HG02840 (cell line): ENCODE results near the gene CD300LG.

Experiments used
- ATAC-seq: cut with Tn5 transposase; IDR thresholded peaks from one replicate; pipeline ENCODE4 v1.9.1; 2021; ENCODE audit warnings: mild to moderate bottlenecking, moderate library complexity, moderate number of reproducible peaks; ENCODE audit not compliant: unreplicated experiment, low FRiP score

The CD300LG gene

GRCh38 chr17:43901861-43902589, 55.0 kb downstream of the CD300LG start:
- no peak for ATAC-seq

GRCh38 chr17:43905400-43905984, 58.5 kb downstream of the CD300LG start:
- ATAC-seq: no peak

- ATAC-seq: no peak
These were observed 59.2 kb downstream of the CD300LG start for GRCh38 chr17:43905985-43906852.

DNA sequence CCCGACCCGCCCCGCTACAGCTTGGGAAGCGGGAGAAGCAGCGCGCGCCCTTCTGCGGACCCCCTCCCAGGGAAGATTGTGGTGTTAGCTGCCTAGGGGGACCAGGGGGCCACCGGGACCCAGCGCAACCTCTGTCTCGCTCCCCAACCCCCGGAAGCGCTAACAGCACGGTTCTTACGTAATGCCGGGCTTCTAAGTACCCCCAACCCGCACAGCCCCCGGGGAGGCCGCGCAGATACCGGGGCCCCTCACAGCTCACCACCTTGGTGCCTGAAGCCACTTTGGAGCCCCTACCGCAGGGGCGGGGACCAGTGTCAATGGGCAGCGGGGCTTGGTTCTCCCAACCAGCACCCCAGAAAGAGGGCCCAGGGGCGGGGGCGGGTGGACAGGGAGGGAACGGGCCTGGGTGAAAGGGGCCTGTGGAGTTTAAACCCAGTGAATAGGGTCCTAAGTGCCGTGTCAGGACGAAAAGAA, 60.0 kb downstream of the CD300LG start:
- no peak for ATAC-seq

GRCh38 chr17:43907425-43907981, 60.5 kb downstream of the CD300LG start, which contains the start of gene MPP2:
TSS of gene MPP2 (minus strand) at chr17:43907536. CDS start at chr17:43904460, 3,076 bp downstream.
- ATAC-seq: no peak

GRCh38 chr17:43907998-43908721, 61.2 kb downstream of the CD300LG start:
- ATAC-seq: no peak

DNA sequence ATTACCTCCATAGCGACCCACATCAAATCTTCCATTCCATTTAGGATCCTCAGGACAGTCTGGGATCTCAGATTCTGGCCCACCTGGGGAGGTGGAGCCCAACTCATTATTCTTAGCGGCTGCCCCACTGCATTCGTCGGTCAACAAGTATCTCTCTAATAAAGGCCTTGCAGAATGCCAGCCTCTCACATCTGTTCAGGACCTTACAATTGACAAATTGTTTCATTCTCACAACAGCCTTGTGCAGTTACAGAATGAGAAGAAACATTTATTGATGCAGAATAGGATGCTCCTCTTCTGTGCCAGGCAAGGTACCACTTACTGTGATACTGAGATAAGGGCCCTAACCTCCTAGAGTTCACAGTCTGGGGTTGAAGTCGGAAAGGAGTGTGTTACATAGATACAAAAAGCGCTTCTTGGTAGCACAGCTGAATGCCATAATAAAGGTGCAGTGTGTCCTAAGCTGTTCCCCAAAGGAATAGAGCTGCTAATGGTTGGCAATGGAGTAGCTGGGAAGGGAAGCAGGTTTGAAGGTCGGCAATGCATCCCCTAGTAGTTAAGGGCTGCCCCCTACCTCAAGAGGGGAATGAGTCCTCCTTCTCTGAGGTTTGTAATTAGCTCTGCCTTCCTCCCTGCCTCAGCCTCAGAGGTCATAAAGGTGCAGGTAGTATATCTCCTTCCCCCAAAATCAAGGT, 62.7 kb downstream of the CD300LG start:
- no peak for ATAC-seq

GRCh38 chr17:43911904-43912303, 64.9 kb downstream of the CD300LG start:
- no peak for ATAC-seq

DNA sequence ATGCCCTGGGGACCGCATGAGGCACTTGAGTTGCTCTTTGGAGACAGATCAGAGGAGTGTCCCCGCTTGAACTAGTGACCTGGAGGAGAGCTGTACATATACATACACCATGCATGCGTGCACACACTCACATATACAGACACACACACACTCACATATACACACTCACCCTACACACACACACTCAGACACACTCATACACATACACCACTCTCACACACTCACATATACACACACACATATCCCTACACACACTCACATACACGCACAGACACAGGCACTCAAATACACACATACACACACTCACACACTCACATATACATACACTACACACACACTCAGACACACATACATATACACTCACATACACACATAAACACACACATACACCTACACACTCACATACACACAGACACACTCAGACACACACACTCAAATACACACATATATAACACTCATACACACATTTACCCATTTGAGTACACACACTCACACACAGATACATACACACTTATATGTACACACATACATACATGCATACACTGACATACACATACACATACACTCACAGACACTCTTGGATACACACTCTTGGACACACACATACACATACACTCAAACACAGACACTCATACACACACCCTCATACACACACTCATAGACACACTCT, 65.8 kb downstream of the CD300LG start:
- no peak for ATAC-seq
